GM21423 (cell line): Measurements from ENCODE around the gene ELAVL3.
"Not testable (repeated sequence)": the region's sequence is repeated elsewhere in the genome, so short reads cannot be mapped to it uniquely, and the experiment has no call there.

ENCODE experiments used
- ATAC-seq: cut with Tn5 transposase; IDR thresholded peaks from one replicate; pipeline ENCODE4 v1.9.1; 2021; ENCODE audit warnings: mild to moderate bottlenecking, moderate library complexity; ENCODE audit not compliant: unreplicated experiment

The ELAVL3 gene

GRCh38 chr19:11445141-11445540, 35.7 kb downstream of the ELAVL3 start:
- no peak for ATAC-seq

- no peak for ATAC-seq
These were observed 36.8 kb downstream of the ELAVL3 start for GRCh38 chr19:11444059-11444458.

GRCh38 chr19:11437955-11438354, 42.9 kb downstream of the ELAVL3 start:
- no peak for ATAC-seq

GRCh38 chr19:11435833-11436313, 45.0 kb downstream of the ELAVL3 start:
- no peak for ATAC-seq

DNA sequence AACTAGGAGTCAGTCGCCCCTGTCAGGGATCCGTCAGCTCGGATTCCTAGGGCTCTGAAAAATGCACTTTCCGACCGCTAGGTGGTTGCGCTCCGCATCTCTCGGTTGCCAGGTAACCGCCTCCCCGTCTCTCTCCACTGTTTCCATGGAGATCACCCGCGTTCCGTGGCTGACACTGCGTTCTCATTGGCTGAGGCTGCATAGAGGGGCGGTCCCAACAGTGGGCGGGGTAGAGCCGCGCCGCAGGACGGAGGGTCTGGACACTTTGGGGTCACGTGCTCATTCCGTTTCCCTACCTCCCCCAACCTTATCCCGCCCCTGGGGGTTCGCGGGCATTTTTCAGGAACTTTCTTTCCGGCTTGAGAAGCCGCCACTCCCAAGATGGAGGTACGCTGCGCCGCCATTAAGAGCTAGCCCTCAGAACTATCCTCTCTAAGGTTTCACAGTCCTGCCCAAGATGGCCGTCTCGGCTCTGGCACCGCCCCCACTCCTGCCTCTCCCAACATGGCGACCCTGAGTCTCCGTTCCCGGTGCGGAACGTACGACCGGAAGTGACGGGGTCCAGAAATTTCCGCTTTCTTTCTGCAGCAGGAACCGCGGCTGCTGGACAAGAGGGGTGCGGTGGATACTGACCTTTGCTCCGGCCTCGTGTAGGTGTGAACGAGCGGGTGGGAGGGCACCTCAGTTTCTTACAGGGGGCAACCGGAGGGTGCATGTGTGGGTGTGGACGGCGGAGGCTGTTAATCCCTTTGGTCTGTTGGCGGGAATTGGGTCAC, 45.6 kb downstream of the ELAVL3 start, which contains the start of the genes ODAD3 and PRKCSH:
Gene ODAD3, minus strand, starts transcription at position 65 of the 776 bp plus-strand sequence. CDS start 105 bp downstream, outside the sequence.
Gene PRKCSH, plus strand, starts transcription at position 579 of the 776 bp plus-strand sequence. CDS start 483 bp downstream, outside the sequence.
- ATAC-seq, result peak; percentile 89

GRCh38 chr19:11434703-11435056, 46.2 kb downstream of the ELAVL3 start:
- no peak for ATAC-seq

- not testable (repeated sequence) for ATAC-seq
These were observed 47.3 kb downstream of the ELAVL3 start for GRCh38 chr19:11433526-11433925.

DNA sequence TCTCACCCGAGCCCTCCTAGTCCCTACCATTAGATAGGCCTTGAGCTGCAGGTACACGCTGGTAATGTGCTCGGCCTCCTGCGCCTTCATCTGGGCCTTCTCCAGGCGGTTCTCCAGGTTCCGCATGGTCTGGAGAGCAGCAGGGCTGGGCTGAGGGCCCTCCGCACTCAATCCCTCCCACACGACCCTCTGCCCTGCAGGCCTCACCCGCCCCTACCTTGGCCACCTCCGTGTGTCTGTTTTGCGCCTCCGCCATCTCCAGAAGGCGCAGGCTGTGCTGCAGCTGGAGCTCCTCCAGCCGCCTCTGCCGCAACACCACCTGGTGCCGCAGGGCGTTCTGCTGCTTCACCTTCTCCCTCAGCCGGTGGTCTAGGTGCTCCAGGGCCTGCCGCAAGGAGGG, 54.2 kb downstream of the ELAVL3 start:
- no peak for ATAC-seq

DNA sequence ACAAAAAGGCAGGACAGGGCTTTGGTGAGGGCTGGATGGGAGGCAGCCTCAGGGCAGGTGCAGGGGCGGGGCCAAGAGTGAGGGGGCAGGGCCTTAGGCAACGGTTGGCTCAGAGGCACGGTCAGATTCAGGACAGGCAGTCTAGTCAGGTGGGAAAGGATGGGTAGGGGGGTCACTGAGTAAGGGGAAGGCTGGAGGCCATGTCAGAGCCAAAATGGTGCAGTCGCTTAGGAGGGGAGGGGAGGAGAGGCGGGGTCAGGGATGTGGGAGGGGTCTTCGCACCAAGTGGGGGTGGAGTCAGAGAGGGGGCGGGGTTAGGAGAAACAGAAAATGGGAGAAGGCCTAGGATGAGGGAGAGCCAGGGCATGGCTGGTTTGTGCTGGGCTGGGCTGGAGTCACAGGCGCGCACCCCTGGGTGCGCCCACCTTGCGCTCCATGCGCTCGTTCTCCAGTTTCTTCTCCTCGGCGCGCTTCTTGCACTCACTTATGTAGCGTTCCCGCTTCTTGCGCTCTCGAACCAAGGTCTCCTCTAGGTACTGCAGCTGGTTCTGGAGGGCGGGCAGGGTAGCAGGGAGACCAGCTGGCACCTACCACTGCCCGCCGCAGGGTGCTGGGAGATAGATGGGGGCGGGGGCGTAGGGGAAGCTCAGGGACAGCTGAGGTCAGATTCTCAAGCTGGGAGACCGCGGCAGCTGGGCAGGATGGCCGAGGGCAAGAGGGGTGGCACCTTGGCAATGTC, 55.0 kb downstream of the ELAVL3 start:
- ATAC-seq, result no peak

- no peak for ATAC-seq
These were observed 57.1 kb downstream of the ELAVL3 start for GRCh38 chr19:11423791-11424181.

- ATAC-seq, result no peak
These were observed 57.6 kb downstream of the ELAVL3 start for GRCh38 chr19:11423164-11423790.

DNA sequence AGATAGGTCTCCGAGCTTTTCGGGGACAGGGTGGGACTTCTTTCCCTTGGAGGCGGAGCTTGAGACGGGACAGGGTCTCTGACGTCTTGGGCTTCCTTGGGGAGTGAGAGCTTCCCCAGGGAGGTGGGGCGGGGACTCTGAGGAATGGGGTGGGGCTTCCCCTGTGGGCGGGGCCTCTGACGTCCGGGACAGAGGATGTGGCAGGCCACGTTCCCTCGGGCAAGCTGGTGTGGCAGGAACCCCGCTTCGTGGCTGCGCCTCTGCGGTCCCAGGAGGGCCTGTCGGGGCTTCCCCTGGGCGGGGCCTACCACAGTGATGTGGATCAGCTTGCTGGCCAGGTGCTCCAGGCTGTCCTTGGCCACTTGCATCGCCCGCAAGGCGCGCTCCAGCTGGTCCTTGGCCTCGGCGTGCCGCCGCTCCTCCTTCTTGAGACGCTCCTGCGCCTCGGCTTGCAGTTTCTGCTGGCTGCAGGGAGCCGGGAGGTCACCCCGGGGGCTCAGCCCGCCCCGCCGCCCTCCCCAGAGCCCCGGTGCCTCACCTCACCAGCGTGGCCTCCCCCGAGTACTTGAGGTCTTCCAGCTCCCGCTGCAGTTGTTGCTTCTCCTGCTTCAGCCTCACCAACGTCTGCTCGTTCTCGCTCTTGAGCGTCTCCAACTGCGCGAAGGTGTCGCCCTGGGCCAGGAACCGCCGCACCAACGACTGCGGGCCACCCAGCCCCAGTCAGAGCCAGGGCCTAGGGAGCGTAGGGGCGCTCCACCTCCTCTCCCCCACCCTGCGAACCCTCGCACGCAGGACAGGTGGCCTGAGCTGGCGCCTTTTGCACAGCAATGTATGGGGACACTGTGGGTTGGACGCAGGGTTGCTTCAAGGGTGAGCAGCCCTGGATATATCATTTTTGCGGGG, 58.4 kb downstream of the ELAVL3 start:
- peak; percentile 74 for ATAC-seq

DNA sequence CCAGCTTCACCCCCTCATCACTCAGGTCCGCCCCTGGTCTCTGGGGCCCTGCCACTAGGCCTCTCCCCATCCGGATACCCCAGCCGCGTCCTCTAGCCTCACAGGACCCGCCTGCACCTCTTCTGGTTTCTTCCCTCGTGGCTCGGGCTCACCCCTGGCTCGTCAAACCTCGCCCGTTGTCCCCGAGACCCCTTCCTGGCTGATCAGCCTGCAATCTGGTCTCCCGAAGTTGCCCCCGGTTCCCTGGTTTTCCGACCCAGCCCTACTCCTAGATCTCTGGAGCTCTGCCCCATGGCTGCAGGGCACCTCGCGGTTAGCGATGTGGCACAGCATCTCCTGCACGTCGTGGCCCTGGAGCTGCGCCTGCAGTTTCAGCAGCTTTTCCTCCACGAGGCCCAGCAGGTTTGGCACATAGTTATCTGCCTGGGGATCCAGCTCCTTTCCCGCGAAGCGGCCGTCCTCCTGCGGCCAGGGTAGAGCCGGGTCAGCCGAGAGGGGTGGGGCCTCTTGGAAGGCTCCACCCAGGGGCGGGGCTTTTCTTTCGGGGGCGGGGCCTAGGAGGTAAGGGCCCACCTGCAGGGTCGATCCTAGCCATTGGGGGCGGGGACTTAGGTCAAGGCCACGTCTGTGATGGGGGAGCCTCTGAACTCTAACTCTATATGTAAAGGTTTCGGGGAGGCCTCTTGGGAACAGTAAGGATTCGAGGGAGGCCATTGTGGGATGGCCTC, 59.3 kb downstream of the ELAVL3 start:
- peak; percentile 25 for ATAC-seq

DNA sequence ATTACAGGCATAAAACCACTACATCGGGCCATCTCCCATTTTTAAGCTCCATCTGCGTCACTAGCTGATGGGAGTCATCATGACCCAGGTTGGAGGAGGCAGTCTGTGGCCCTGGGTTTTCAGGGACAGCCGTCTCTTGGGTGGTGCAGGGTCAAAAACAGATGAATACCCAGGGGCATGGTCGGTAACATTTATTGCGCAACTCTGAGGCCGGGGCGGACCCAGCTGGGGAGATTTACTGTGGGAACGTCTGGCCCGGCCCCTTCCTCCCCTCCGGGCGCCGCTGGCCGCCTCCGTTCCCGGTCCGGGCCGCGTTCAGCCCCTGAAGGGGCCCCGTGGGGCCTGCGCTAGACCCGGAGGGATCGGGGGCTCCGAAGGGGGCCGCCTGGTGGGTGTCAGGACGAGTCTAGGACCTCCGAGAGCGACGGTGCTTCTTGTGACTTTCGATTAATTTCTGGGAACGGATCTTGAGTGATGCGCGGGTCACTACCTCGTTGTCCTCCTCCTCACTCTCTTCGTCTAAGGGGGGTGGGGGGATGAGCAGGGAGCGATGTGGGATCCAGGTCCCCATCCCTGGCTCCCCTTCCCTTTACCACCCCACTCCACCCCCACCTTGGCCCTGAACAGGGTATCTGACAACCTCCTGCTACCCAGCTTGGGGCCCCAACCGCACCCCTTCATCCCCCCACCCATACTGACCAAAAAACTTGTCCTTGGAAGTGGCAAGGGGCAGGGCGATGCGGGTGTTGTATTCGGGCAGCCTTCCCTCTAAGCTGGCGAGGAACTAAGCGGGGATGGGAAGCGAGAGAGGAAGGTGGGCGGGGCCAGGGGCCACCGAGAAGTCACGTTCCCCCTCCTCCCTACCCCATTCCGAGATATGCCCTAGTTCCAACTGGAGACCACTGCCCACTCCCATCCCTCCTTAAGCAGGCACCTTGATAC, 60.1 kb downstream of the ELAVL3 start:
- ATAC-seq, result no peak

DNA sequence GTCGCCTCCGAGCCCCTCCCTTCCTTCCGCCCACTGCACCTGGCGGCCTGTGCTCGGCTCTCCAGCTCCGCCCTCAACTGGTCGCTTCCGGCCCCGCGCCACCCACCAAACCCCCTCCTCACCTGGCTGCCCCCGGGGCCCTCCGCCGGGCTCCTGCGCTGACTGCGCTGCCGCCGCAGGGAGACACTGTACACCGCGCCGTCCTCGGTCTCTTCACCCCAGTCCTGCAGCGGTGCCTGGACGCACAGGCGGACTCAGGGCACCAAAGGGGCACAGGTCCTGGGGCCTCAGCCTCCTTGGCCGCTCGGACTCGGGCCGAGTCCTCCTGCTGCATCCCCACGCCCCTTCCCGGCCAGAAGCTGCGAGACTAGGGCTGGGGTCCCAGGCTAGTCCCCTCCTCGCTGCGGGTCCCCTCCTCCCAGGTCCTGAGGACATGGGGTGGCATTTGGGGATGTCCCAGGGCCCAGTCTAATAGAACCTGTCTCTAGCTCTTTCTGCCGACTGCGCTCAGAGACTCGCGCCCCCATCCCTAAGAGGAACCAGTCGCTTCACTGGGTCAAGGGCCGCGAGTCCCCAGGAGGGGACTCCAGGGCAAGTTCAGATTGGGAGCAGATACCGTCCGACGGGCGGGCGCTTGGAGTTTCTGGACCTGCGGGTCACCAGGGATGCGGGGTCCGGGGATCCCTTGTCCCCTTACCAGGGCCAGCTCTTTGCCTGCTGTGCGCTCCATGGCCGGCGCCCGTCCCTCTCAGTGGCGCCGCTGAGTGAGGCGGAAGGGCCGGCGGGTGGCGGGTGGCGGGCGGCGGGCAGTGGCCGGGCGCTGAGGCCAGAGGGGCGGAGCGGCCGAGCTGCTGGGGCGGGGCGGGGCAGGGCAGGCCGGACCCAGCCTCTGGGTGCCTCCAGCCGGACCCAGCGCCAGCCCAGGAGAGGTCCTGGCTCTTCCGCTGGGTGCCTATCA, 62.0 kb downstream of the ELAVL3 start, which contains the start of gene RGL3:
Gene RGL3, minus strand, starts transcription at position 766 of the 958 bp plus-strand sequence. Its CDS starts 36 bp downstream, at position 730.
- no peak for ATAC-seq

DNA sequence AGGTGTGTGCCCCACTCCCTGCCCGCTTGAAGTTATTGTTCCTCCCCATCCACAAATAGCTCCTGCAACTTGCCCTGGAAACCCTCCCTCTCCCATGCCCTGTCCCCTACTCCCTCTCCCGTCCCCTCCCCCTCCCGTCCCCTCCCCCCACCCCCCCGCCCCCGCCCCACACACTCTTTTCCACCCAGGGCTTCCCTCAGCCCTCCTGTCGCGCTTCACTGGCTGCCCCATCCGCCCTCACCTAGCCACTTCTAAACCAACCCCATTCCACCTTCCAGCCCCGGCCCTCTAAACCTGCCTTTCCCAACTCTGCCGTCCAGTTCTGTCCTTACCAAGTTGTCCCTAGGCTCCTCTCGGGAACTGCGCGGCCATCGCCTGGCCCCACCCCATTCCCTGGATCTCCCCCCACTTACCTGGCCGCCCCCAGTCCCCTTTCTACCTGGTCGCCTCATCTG, 62.7 kb downstream of the ELAVL3 start:
- no peak for ATAC-seq

DNA sequence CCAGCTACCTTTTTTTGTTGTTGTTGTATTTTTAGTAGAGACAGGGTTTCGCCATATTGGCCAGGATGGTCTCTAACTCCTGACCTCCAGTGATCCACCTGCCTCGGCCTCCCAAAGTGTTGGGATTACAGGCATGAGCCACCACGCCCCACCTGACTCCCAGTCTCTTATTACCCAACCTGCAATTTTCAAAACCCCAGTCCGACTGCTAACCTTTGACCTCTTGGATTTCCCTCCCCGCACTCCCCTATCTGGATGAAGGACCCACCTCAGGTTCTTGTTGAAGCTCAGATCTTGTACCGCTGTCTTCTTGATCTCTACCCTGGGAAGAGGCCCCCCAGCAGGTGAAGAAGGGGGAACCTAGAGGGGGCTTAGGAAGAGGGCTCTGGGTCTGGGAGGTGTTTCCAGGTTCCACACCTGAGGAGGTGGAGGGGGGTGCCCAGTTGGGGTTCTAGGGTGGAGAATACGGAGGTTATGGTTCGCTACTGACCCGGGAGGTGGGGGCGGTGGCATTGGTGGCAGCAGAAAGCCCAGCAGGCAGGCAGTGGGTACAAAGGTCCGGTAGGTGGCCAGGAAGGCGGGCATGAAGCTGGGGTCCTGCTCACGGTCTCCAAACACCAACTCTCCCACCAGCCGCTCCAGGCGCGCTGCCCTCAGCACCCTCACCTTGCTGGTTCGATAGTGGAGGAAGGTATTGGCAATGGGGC, 64.3 kb downstream of the ELAVL3 start:
- ATAC-seq, result no peak
